GM15510 (cell line): Measurements from ENCODE around the gene IGFLR1.

ENCODE experiments used
- POLR2A ChIP-seq: IDR thresholded peaks from 3 replicates; pipeline ENCODE4 v1.6.1; 2011; ENCODE audit warnings: borderline replicate concordance; ENCODE audit not compliant: insufficient read length; ENCODE audit errors: extremely low read depth

IGFLR1 gene

DNA sequence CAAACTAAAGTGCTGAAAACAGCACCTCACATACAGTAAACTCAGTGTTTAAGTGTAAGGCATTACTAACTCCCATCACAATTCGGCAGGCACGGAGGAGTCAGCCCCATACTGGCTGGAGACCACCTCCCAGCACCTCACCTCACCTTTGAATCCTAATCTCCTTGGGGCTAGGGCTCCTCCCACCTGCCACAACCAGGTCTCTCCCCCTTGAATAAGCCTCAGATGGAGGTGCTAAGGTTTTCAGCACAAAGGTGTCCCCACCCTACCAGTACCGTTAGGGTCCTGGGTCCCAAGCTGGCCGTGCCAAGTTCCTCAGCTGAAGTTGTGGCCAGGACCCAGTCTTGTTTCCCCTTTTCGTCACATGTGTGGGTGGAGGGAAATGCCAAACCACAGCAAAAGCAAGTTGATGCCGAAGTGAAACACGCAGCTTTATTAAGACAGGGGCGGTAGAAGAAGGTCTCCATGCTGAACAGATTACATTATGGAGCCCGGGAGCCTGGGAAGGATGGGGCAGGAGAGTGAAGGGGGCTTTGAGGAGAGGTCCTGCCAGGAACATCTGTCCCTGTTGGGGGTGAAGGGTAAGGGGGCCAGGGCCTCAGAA, at the start of gene IGFLR1:
TSS of gene IGFLR1 (minus strand) at position 332 of the 604 bp plus-strand sequence. CDS start 1,272 bp downstream, outside the sequence.
- TF ChIP-seq POLR2A = peak; percentile 51

GRCh38 chr19:35791814-35792279, 49.6 kb upstream of the IGFLR1 start:
- TF ChIP-seq POLR2A = no peak

- TF ChIP-seq POLR2A = no peak
Observed at GRCh38 chr19:35790981-35791813, 48.9 kb upstream of the IGFLR1 start.

DNA sequence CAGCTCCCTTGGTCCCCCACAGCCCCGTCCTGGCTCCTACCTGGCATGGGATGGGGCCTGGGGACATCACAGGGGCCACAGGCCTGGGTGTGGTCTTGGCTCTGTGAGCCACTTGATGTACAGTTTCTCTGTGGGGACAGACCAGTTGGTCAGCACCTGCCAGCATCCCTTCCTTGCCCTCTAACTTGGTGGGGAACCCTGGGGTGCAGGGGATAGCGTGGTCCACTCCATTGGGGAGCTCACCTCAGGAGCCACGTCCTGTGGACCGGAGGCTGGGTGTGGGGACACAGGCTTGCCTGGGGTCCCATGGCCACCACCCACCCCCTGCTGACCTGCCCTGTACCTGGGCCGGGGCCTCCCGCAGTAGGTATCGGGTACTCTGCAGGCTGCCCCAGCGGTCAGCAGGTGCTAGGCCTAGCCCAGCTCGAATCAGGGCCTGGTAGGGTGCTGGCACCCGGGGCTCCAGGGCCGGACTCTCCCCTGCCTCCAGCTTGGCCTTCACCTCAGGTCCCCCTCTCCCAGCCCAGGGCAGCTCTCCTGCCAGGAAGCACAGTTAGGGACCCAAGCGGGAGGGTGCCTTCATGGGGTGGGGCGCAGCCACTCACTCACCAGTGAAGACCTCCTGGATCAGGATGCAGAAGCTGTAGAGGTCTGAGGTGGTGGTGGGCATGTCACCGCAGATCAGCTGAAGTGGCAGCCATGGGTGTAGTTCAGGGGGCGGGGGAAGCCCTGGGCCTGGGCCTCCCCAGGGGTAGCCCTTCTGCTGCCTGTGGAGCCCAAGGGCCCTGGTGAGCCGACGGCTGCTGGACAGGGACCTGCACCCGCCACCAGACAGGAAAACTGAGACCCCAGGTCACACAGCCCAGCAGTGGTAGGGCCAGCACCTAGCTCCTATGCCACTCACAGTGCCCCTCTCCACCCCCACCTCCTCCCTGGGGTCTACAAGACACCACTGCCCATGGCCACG, 48.0 kb upstream of the IGFLR1 start:
- no peak for TF ChIP-seq POLR2A

- TF ChIP-seq POLR2A = no peak
Observed at GRCh38 chr19:35789195-35789977, 47.1 kb upstream of the IGFLR1 start.

DNA sequence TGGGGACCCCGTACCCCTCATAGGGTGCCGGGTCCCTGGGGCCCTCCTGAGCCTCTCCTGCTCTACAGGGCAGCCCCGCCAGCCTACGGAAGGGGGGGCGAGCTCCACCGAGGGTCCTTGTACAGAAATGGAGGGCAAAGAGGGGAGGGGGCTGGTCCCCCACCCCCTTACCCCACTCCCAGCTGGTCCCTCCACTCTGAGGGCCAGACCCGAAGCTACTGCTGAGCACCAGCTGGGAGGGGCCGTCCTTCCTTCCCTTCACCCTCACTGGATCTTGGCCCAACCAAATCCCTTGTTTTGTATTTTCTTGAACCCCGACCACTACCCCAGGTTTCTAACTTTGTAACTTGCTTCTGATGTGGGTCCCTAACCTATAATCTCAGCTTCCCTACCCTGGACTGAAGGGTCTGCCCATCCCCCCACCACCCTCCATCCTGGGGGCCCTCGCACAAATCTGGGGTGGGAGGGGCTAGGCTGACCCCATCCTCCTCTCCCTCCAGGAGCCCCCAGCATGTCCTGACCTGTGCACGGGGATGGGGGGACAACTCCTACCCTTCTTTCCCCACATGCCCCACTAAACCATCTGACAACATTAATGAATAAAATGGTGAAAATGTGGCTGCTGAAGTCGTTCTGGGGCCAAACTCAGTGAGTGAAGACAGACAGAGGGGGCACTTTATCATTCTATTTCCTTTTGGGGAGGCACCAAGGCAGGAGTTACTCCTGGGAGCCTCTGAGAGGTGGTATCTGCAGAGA, 46.1 kb upstream of the IGFLR1 start:
- no peak for TF ChIP-seq POLR2A

- no peak for TF ChIP-seq POLR2A
Observed at GRCh38 chr19:35787227-35787799, 45.1 kb upstream of the IGFLR1 start.

DNA sequence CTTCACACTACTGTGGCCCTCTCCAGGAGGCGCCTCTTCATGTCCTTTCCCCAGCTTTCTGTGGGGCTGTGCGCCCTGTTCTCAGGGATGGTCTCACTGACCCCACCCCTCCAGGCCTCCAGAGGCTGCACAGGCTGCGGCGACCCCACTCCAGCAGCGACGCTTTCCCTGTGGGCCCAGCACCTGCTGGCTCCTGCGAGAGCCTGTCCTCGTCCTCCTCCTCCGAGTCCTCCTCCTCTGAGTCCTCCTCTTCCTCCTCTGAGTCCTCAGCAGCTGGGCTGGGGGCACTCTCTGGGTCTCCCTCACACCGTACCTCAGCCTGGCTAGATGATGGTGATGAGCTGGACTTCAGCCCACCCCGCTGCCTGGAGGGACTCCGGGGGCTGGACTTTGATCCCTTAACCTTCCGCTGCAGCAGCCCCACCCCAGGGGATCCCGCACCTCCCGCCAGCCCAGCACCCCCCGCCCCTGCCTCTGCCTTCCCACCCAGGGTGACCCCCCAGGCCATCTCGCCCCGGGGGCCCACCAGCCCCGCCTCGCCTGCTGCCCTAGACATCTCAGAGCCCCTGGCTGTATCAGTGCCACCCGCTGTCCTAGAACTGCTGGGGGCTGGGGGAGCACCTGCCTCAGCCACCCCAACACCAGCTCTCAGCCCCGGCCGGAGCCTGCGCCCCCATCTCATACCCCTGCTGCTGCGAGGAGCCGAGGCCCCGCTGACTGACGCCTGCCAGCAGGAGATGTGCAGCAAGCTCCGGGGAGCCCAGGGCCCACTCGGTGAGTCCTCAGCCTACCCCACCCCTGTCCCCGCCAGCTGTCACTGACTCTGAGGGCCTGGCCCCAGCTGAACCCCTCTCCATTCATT, 44.3 kb upstream of the IGFLR1 start:
- no peak for TF ChIP-seq POLR2A

GRCh38 chr19:35785339-35785627, 43.0 kb upstream of the IGFLR1 start:
- no peak for TF ChIP-seq POLR2A

GRCh38 chr19:35784503-35785338, 42.5 kb upstream of the IGFLR1 start:
- no peak for TF ChIP-seq POLR2A
